Activated naive CD4-positive, alpha-beta T cell treated with anti-CD3 and anti-CD28 coated beads, Interleukin-2, amount 50 U/mL, for 24 hours (primary cell): ENCODE results near the gene TRIM59.
A peak's percentile ranks its signal among the peaks of the same experiment; 100 is the strongest.

Experiments
- H3K27ac Mint-ChIP-seq: one replicate; pipeline ENCODE4 v1.8.0; 2021; ENCODE audit warnings: mild to moderate bottlenecking, mixed read lengths
- H3K27me3 Mint-ChIP-seq: one replicate; pipeline ENCODE4 v1.8.0; 2021; ENCODE audit warnings: mixed read lengths
- H3K36me3 Mint-ChIP-seq: one replicate; pipeline ENCODE4 v1.8.0; 2021; ENCODE audit warnings: mixed read lengths
- H3K4me1 Mint-ChIP-seq: one replicate; pipeline ENCODE4 v1.8.0; 2021; ENCODE audit warnings: mixed read lengths
- H3K4me3 Mint-ChIP-seq: one replicate; pipeline ENCODE4 v1.8.0; 2021; ENCODE audit warnings: mild to moderate bottlenecking, mixed read lengths
- H3K9me3 Mint-ChIP-seq: one replicate; pipeline ENCODE4 v1.8.0; 2021; ENCODE audit warnings: mixed read lengths

TRIM59 gene

GRCh38 chr3:160401291-160402095 is 48.1 kb downstream of the TRIM59 start:
- Mint-ChIP-seq H3K4me3 (peak overlapping the region; percentile 90), H3K9me3 (no peaks in the 10 kb centered on the region), H3K27me3 (peaks cover 11% of the 10 kb centered on the region), H3K27ac (peak overlapping the region; percentile 74), H3K4me1 (peaks cover 48% of the 10 kb centered on the region), H3K36me3 (peaks cover 17% of the 10 kb centered on the region)

GRCh38 chr3:160400702-160401150 is 48.9 kb downstream of the TRIM59 start:
- Mint-ChIP-seq H3K36me3 (peaks cover 16% of the 10 kb centered on the region), H3K27ac (peak overlapping the region; percentile 70), H3K9me3 (no peaks in the 10 kb centered on the region), H3K4me1 (peaks cover 51% of the 10 kb centered on the region), H3K27me3 (peaks cover 11% of the 10 kb centered on the region), H3K4me3 (peak overlapping the region; percentile 98)

GRCh38 chr3:160400030-160400701 is 49.4 kb downstream of the TRIM59 start:
- H3K4me3 Mint-ChIP-seq = peak overlapping the region; percentile 98
- H3K9me3 Mint-ChIP-seq = no peaks in the 10 kb centered on the region
- H3K27me3 Mint-ChIP-seq = peaks cover 11% of the 10 kb centered on the region
- peaks cover 16% of the 10 kb centered on the region for H3K36me3 Mint-ChIP-seq
- H3K27ac Mint-ChIP-seq = peak overlapping the region; percentile 100
- H3K4me1 Mint-ChIP-seq = peaks cover 53% of the 10 kb centered on the region

DNA sequence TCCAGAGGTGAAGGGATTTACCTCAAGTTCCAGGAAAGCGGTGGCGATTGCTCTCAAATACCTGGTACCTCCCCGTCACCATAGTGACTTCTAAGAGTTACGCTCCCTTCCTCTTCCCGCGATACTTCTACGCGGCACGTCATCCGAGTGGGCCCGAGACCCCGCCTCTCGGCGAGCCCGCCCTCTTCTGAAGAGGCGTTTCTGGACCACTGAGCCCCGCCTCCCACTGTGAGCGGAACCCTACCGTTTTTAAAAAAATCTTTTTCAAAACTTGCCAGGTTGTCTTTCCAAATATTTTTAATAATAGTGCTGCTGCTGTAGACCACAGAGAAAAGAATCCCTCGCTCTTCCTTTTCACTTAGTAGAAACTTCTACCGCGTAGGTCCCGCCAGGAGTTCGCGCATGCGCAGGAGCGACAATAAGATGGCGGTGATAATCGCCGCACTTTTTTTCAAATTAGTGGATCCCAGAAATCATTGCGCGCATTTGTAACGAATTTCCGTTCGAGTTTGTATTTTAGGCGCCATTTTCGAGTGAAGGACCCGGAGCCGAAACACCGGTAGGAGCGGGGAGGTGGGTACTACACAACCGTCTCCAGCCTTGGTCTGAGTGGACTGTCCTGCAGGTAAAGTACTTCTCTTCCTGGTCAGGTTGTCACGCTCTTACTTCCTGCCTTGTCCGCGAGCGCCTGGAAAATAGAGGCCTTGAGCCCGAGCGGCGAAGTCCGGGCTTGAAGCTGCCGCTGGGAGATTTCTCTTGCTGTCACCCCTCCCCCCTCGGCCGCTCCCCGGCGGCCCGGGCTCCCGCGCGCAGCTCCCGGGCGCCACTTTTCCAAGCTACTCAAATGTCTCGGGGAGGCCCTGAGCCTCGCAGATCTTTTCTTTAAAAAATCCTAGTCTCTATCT is 50.2 kb downstream of the TRIM59 start, which contains the start of the genes IFT80 and SMC4:
IFT80 (minus strand) TSS at position 101 of the 905 bp plus-strand sequence. CDS start 14,625 bp downstream, outside the sequence.
SMC4 (plus strand) TSS at position 526 of the 905 bp plus-strand sequence. CDS start 1,177 bp downstream, outside the sequence.
- H3K36me3 Mint-ChIP-seq = peaks cover 14% of the 10 kb centered on the region
- H3K9me3 Mint-ChIP-seq = no peaks in the 10 kb centered on the region
- peak within 1 kb of the TSS; percentile 98 for H3K4me3 Mint-ChIP-seq
- H3K27ac Mint-ChIP-seq = peak within 1 kb of the TSS; percentile 100
- H3K27me3 Mint-ChIP-seq = peaks cover 11% of the 10 kb centered on the region
- peaks cover 52% of the 10 kb centered on the region for H3K4me1 Mint-ChIP-seq

DNA sequence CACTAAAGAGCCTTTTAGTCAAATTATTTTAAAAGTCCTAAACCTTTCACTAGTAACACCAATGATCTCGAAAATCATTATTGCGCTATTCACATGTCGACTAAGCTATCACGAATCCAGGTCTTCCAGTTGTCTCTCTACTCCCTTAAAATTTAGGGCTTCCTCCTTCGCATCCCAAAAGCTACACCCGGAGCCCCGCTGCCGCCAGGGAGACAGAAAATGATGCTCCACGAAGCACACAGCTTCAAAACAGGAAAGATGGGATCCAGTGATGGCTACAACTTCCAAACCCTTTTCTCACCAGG is 50.8 kb downstream of the TRIM59 start:
- Mint-ChIP-seq H3K4me1 (peaks cover 47% of the 10 kb centered on the region), H3K27ac (peak overlapping the region; percentile 100), H3K9me3 (no peaks in the 10 kb centered on the region), H3K27me3 (peaks cover 11% of the 10 kb centered on the region), H3K4me3 (peak overlapping the region; percentile 98), H3K36me3 (peaks cover 14% of the 10 kb centered on the region)

GRCh38 chr3:160395297-160395696 is 54.3 kb downstream of the TRIM59 start:
- Mint-ChIP-seq H3K9me3 (no peaks in the 10 kb centered on the region), H3K27me3 (peaks cover 1% of the 10 kb centered on the region), H3K4me1 (peaks cover 32% of the 10 kb centered on the region), H3K27ac (no peak overlapping the region), H3K4me3 (no peak overlapping the region), H3K36me3 (peaks cover 1% of the 10 kb centered on the region)

DNA sequence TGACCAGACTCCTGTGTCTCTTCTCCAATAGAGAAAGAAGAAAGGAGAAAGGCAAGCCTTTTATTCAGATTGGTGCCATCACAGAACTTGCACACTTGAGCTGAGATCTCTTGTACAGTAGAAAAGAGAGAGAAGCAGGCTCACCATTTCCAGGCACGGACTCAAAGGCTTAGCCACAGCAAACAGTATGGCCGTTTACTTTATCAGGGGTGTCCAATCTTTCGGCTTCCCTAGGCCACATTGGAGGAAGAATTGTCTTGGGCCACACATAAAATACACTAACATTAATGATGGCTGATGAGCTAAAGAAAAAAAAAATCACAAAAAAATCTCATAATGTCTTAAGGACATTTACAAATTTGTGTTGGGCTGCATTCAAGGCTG is 55.6 kb downstream of the TRIM59 start:
- Mint-ChIP-seq H3K9me3 (no peaks in the 10 kb centered on the region), H3K36me3 (peaks cover 4% of the 10 kb centered on the region), H3K4me3 (no peak overlapping the region), H3K27me3 (no peaks in the 10 kb centered on the region), H3K4me1 (peaks cover 30% of the 10 kb centered on the region), H3K27ac (no peak overlapping the region)

DNA sequence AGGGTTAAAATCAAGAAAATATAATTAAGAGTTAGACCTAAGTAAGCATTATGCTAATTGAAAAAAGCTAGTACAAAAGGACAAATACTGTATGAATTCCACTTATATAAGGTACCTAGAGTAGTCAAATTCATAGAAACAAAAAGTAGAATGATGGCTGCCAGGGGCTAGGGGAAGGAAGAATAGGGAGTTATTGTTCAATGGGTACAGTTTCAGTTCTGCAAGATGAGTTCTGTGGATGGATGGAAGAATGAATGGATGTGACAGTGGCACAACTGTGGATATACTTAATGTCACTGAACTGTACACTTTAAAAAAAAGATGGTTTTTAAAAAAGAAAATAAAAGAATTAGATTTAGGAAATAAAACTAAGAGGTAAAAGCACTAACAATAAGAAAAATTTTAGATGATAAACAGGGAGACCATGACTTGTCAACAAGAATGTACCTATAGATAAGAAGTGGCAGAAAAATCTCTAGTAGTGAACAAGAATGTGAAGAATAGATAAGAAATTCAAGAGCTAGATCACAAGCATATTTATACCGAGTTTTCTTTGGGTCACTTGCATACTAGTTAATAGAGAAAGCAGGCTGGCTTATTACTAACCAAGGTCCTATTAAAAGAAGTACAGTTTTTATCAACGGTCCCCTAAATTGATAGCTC is 56.1 kb downstream of the TRIM59 start:
- H3K36me3 Mint-ChIP-seq = peaks cover 4% of the 10 kb centered on the region
- no peaks in the 10 kb centered on the region for H3K9me3 Mint-ChIP-seq
- peaks cover 27% of the 10 kb centered on the region for H3K4me1 Mint-ChIP-seq
- H3K27me3 Mint-ChIP-seq = no peaks in the 10 kb centered on the region
- no peak overlapping the region for H3K27ac Mint-ChIP-seq
- no peak overlapping the region for H3K4me3 Mint-ChIP-seq

GRCh38 chr3:160392798-160393197 is 56.8 kb downstream of the TRIM59 start:
- no peak overlapping the region for H3K27ac Mint-ChIP-seq
- H3K4me1 Mint-ChIP-seq = peaks cover 25% of the 10 kb centered on the region
- H3K36me3 Mint-ChIP-seq = peaks cover 5% of the 10 kb centered on the region
- no peak overlapping the region for H3K4me3 Mint-ChIP-seq
- H3K27me3 Mint-ChIP-seq = no peaks in the 10 kb centered on the region
- no peaks in the 10 kb centered on the region for H3K9me3 Mint-ChIP-seq

DNA sequence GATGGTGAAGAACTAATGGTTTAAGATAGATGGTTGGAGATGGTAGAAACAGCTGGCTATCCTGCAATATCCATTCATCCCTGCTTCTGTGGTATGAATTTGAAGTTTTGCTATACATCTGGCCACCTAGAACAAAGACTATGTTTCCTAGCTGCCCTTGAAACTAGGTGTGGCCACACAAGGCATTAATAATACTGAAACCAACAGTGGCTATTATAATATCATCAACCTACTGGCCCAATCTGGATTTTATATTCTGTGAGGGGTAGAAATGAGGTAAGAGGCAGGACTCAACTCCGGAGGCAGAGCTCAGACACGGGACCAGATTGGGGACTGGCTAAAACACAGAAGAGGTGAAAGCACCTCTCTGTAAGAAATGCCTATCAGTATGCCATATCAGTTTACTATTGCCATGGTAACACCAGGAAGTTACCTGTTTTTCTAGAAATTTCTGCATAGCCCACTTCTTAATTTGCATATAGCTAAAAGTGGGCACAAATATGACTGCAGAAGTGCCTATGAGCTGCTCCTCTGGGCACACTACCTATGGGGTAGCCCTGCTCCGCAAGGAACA is 58.9 kb downstream of the TRIM59 start:
- Mint-ChIP-seq H3K36me3 (peaks cover 8% of the 10 kb centered on the region), H3K27ac (no peak overlapping the region), H3K27me3 (no peaks in the 10 kb centered on the region), H3K9me3 (no peaks in the 10 kb centered on the region), H3K4me3 (no peak overlapping the region), H3K4me1 (peaks cover 31% of the 10 kb centered on the region)
